Stimulated activated CD8-positive, alpha-beta memory T cell treated with anti-CD3 and anti-CD28 coated beads, Interleukin-15, amount 100 ng/mL, for 24 hours (primary cell): Measurements from ENCODE around the gene NLGN4X.

Experiments
- DNase-seq: peaks from one replicate; pipeline ENCODE4 v3.0.0-alpha.2; 2020; ENCODE audit warnings: low read depth

The NLGN4X gene

DNA sequence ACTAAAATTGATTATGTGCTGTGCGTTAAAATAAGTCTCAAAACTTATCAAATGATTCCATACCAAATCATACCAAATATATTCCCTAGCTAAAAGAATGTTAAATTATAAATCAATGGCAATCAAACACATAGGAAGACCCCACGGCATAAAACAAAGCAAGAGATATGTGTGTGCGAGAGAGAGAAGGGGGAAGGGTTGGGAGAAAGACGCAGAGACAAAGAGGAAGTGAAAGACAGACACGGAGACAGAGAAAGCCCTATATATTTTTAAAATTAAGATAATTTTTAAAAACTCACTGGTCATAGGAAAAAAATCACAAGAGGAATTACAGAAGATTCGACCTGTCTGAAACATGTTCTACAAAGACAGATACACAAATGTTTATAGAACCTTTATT lies 371.4 kb downstream of the NLGN4X start:
- DNase-seq = no peak

DNA sequence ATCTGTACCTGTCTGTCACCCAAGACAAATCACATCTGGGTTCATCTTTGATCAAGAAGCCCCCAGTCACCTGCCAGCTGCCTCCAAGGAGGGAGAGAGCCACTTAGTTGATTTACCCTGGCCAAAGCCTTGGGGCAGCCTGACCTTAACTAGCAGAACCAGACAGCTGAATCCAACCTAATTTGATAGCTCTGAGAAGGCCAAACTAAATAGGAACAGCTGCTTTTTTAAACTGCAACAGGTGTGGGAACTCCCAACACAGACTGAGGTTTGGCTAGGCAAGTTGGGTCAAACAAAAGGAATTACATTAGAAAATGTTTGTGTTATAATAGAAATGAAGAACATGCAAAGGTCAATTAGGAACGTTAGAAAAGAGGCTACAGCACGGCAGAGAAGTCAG lies 375.7 kb downstream of the NLGN4X start:
- no peak for DNase-seq

DNA sequence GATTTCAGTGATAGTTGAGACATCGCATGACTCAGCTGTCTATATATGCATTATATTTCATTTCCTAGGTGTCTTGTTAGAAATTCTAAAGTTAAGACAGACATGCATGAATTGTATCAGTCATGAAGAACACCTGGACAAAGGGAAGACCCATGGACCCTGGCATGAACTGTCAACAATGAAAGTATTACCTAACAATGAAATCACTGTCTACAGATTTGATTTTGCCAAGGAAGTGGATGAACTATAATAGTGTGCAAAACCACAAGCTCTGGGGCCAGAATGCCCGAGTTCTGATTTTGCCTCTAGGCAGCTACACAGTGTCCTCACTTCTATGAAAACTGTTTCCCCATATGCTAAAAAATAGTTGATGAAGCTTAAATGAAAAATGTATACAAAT lies 386.1 kb downstream of the NLGN4X start:
- DNase-seq = no peak
